NCI-H446 treated with DMSO at 0.1 percent for 48 hours (cell line): Measurements from ENCODE around the gene GZF1.

Source experiments
- DNase-seq: peaks from one replicate; lab custom pipeline; 2025; lab: John Stamatoyannopoulos, UW

GZF1 gene

DNA sequence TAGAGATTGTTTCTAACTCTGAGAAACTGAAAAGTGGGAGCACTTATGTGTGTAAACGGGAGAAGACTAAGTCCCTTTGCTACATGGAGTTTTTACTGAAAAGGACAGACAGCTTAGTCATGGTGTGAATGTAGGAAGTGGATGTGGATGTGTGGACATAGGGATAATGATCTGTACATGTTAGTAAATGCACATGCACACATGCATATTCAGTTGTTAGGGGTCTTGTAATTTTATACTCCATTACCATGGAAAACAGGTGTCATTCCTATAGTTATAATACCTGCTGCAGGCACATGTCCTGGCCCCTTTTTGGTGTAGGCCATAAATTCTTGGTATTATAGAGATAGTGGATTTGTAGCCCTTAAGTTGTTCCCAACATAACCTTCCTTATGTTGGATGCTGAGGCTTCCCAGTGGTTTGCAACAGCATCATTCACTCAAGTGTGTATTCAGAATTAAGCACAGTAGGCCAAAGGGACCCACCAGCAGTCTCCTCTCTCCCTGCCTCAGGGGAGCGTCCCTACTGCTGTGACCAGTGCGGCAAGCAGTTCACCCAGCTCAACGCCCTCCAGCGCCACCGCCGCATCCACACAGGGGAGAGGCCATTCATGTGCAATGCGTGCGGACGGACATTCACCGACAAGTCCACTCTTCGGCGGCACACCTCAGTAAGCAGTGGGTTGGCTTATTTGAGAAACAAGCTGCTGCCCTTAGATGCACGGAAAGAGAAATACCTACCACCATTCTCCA, 7.3 kb downstream of the GZF1 start:
- DNase-seq = no peak

DNA sequence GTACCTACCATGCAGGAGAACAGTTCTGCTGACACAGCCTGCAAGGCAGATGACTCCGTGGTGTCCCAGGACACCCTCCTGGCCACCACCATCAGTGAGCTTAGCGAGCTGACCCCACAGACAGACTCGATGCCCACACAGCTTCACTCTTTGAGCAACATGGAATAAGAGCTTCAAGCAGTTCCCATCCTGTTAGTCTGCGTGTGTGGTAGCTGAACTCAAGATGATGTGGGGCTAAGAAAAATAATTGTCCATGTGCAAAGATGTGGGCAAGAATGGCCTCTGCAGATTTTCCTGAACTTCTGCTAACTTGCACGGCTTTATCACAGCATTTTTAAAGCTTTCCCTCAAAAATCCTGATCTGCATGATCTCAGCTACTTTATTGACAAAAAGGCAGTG, 8.3 kb downstream of the GZF1 start:
- no peak for DNase-seq

GRCh38 chr20:23370873-23371272, 8.9 kb downstream of the GZF1 start:
- no peak for DNase-seq

DNA sequence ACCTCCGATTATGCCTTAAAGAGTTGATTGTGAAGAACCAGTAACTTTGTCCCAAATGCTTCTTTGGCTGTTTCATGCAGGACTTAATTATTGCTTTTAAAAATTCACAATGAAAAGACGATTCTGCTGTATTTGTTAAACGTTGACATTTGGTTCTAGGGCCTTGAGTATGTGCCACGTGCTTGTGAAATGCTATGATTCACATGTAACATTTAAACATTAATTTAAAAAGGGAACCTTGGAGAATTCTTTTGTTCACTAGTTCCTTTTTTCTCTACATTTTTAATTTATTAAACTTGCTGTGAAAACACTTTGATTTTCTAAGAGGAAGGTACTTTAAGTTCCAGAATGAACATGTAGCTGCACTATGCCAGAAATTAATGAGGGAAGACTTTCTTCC, 9.5 kb downstream of the GZF1 start:
- no peak for DNase-seq

DNA sequence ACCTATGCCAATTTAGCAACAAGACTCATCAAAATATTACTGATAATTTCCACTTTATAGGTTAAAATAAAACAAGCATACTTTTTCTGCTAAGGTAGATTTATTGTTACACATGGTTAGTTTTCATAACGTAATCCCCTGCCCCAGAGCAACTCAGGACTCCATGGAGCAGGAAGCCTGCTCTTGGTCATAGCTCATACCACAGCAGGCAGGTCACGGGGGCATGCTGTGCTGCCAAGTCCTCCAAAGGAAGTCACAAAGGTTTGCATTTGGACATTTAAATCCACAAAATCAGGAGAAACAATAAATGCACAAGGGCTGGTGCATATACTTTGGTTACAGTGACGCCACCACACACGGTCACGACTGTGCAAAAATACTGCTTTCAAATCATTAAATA, 12.5 kb downstream of the GZF1 start:
- no peak for DNase-seq

- no peak for DNase-seq
Measured at GRCh38 chr20:23375827-23376226, 13.8 kb downstream of the GZF1 start.

GRCh38 chr20:23379772-23380171, 17.8 kb downstream of the GZF1 start:
- no peak for DNase-seq

DNA sequence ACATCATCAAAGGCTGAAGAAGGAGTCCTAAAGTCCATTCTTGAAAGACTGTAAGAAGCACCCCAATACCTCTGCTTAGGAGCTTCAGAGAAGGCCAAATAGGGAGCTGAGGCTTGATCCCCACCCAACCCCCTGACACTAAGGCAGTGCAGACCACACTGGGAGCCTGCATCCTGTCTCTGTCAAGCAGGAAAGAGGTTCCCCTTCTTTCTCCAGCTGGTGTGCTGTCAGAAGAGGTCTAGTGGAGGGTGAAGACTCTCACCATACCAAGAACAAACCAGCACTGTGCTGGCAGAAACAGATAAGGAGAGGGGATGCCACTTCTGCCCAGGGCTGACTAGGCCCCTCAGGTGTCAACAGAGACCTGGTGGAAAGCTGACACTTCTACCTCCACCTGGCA, 19.9 kb downstream of the GZF1 start:
- DNase-seq = no peak

- DNase-seq = no peak
Measured at GRCh38 chr20:23386304-23387117, 24.5 kb downstream of the GZF1 start.

DNA sequence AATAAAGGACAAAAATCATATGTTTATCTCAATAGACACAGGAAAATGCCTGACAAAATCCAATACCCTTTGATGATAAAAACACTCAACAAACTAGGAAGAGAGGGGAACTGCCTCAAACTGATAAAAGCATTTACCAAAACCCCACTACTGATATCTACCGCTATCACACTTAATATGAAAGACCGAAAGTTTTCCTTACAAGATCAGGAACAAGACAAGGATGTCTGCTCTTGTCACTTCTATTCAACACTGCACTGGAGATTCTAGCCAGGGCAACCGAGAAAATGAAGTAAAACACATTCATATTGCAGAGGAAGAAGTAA, 25.1 kb downstream of the GZF1 start:
- DNase-seq = no peak

GRCh38 chr20:23390091-23390774, 28.3 kb downstream of the GZF1 start:
- no peak for DNase-seq

DNA sequence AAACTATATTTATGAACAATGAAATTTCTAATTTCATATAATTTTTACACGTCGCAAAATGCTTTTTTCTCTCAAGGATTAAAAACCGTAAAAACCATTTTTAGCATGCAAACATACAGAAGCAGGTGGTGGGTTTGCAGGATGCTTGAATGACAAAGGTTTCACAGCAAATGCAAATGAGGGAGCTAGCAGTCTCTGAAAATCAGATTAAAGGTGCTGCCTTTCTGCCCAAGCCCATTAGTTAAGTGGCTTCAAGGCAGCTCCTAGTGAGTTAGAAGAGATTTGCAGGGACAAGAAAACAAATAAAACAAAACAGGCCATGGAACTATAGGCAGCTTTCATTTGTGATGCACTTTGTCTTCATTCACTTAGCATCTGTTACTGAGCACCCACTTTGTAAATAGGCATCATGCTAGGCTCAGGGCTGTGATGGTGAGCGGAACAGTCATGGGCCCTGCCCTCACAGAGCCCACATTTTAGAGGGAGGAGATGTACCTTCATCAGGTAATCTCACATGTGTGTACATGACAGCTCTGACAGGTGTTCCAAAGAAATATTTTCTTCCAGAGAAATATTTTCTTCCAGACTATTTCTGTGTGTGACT, 29.8 kb downstream of the GZF1 start:
- no peak for DNase-seq

- DNase-seq = no peak
Measured at GRCh38 chr20:23393996-23394775, 32.2 kb downstream of the GZF1 start.

GRCh38 chr20:23396950-23397627, 35.1 kb downstream of the GZF1 start:
- DNase-seq = peak; percentile 26

GRCh38 chr20:23397961-23398360, 36.0 kb downstream of the GZF1 start:
- no peak for DNase-seq

- DNase-seq = no peak
Measured at GRCh38 chr20:23399568-23400241, 37.7 kb downstream of the GZF1 start.

GRCh38 chr20:23401051-23401450, 39.1 kb downstream of the GZF1 start:
- no peak for DNase-seq

DNA sequence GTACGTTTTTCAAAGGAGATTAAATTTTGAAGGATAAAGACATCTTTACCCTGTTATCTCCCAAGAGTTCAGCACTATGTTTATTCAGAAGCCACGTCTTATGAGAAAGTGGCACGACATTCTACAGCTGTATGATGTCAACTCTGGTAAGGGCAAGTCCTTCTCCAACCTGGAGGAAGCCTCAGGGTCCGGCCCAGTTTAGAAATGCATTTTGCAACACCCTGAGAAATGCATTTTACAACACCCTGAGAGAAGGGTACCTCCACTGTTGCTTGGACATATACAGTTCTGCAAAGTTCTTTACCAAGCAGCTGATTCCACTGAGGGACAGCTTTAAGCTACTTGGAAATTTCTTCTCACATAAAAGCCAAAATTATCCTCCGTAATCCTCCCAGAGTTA, 41.8 kb downstream of the GZF1 start:
- DNase-seq = no peak

GRCh38 chr20:23404196-23404595, 42.2 kb downstream of the GZF1 start:
- DNase-seq = no peak

GRCh38 chr20:23406880-23407279, 44.9 kb downstream of the GZF1 start:
- DNase-seq = no peak
